ENCODE results near the gene ALDH7A1.

ALDH7A1 gene

DNA sequence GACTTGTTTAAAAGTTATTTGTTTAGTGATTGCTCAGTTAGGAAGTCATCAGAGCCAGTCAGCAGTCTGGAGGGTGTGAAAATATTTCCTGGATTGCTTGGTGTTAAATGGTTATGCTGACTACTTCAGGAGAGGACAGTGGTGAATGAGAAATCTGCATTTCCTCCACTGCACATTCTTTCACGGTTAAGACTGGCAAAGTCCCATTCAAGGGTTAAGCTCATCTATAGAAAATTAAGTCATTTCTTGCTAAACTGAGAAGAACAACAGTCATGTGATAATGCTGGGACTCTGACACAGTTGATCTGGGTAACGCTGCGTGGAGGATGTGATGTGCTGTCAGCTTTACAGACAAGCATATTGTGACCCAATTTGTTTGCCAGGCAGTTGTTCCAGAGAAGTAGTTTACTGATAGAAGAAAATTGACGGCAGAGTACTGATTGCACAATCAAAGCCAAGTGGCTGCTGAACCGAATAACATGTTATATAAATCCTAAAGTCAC, 91.4 kb downstream of the ALDH7A1 start:
- no peak for DNase-seq

GRCh38 chr5:126501448-126501847, 93.6 kb downstream of the ALDH7A1 start:
- DNase-seq, result no peak

DNA sequence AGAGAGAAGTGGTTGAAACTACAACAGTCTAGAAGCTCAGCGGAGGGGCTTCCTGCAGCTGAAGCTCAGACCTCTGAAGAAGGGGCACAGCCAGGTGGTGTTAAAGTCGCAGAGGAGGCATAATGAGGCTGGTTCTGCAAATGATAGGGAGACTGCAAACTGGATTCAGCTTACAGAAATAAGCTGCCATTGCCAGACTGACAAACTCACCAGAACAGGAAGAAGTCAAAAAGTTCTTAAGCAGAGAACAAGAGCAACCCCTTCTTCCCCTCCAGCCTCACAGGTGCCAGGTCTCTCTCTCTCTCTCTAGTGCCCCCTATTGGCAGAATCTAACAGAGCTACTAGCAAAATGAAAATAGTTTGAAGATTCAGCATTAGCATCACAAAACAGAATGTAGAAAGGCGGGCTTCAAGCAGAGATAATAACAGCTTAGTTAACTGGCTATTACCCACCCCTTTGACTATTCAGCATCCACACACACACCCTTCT, 95.1 kb downstream of the ALDH7A1 start:
- DNase-seq, result no peak

DNA sequence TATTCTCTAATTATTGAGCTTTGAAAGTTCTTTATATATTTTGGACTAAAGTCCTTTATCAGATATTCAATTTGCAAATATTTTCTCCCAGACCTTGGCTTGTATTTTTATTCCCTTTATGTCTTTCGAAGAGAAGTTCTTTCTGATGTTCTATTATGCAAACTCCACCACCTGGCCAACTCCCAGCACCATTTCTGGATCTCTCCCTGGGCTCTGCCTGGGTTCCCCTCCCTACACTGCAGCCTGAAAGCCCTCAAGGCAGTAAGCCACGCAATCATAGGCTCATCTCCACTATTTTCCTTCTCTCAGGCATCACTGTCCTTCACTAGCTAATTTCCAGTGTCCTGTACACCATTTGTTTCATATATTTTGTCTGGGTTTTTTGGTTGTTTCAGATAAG, 95.7 kb downstream of the ALDH7A1 start:
- no peak for DNase-seq

GRCh38 chr5:126497506-126497905, 97.5 kb downstream of the ALDH7A1 start:
- DNase-seq, result no peak

- no peak for DNase-seq
Observed at GRCh38 chr5:126494393-126494792, 100.6 kb downstream of the ALDH7A1 start.

GRCh38 chr5:126492939-126493338, 102.1 kb downstream of the ALDH7A1 start:
- no peak for DNase-seq

DNA sequence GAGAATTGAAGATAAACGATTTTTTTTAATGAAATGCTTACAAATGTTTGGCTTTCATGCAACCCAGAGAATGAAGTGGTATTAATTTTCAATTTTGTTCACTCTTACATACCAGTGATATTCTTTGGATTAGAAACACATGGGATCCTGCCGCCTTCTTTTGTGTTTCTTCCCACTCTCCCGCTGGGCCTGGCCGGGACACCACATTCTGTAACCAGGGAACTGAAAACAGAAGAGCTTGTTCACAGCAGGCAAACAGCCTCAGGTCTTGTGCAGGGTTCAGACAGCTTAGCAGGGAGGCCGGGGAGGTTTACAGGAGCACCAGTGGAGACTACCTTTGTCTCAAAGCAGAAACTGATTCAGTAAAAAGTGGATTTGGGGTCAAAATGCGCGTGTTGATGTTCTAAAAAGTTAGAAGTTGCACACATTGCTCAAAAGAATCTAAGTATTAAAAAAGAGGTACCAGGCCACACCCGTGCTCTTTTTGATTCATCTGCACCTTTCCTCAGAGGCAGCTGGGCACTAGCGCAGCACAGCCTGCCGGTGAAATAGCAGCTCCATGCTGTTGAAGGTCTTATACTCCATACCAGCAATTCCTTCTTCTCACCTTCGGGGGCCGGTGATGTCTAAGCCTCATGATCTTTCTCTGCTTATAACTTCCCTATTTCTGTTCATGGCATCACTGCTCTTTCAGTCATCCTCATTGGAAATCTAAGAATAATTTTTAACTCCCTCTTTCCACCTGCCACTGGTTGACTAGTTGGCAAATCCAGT, 104.7 kb downstream of the ALDH7A1 start:
- DNase-seq, result no peak

GRCh38 chr5:126488443-126489065, 106.5 kb downstream of the ALDH7A1 start:
- peak; percentile 34 for DNase-seq

DNA sequence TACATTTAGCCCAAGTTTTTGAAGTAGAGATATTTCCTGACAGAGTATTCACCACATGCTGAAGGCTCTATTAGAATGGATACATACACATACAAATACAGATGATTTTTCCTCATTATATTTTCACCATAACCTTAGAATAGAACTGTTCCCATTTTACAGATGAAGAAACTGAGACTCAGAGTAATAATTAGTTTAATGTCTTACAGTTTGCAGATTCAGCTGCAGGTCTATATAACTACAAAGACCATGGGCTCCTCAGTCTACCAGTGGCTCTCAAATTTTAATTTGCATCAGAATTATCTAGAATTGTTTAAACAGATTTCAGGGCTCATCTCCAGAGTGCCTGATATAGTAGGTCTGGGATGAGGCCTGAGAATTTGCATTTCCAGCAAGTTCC, 107.4 kb downstream of the ALDH7A1 start:
- no peak for DNase-seq

DNA sequence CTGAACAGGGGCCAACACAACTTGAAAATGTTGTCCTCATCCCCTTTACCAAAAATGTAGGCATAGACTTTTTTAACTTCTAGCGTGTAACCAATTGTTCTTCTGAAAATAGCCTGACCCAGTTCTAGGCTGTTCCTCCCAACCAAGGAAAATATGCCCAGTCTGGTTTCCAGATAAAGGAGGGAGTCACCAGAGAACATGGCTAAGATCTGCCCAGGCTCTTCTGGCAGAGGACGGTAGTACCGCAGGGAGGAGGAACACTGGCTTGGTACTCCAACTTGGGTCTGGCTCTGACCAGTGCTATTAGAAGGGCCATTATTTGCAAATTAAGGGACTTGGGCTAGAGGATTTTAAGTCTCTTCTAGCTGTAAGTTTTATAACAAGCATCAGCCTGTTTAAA, 108.7 kb downstream of the ALDH7A1 start:
- no peak for DNase-seq

- no peak for DNase-seq
Observed at GRCh38 chr5:126484253-126484652, 110.8 kb downstream of the ALDH7A1 start.

GRCh38 chr5:126483156-126483555, 111.9 kb downstream of the ALDH7A1 start:
- no peak for DNase-seq

GRCh38 chr5:126482591-126482990, 112.4 kb downstream of the ALDH7A1 start:
- DNase-seq, result no peak

DNA sequence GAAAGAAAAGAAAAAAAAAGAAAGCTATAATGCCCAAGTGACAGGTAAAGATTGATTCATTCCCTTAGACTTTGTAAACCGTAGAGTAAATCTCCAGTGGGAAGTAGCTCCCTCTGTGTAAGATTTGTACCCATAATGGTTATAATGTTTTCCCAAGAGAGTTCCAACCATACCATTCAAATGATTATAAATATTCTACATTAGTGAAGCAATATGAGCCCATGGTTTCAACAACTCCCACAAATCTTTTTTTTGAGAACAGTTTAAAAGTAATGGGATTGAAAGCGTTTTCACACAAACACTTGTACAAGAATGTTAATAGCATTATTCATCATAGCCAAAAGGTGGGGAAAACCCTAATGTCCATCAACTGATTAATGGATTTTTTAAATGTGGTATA, 113.8 kb downstream of the ALDH7A1 start:
- no peak for DNase-seq
